DMS 273 treated with DMSO at 0.1 percent for 48 hours (cell line): ENCODE results near the gene AIP.

Experiments used
- DNase-seq: peaks from one replicate; lab custom pipeline; 2025; lab: John Stamatoyannopoulos, UW

The AIP gene

DNA sequence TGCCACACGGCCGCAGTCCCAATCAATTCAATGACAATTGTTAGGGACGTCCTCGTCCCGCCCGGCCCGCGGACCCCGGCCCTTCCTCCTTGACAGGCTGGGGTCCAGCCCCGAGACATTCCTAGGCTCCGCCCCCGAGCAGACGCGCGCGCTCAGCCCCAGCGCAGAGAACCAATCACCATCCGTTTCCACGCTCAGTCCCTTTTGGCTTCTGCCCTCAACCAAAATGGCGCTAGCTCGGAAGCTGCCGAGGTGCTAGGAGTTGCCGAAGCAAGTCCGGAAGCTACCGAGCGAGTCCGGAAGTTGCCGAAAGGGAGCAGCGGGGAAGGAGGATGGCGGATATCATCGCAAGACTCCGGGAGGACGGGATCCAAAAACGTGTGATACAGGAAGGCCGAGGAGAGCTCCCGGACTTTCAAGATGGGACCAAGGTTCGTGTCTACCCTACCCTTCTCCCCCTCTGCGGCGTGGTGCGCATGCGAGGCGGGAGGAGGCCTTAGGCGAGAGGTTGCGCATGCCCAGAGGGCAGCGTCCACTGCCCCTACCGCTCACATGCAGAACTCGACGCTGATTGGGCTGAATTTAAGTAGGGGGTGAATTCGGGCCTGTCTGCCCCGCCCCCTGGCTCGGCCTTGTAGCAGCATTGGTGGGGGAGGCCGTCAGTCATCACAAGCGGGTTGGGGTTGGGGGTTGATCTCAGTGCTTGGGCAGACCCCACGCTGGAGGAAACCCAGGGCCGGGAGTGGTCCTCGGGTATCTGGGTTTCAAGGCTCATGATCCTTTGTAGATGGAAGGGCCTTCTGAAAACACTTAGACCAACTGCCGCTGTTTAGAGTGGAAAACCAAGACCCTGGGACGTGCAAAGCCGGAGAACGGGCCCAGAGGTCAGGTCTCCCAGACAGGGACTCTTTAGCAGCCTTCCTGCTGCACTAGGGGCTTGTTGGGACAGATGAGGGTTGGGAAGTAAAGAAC lies at the start of gene AIP:
TSS of gene AIP (plus strand) at position 200 of the 972 bp plus-strand sequence. CDS start at position 333, 133 bp downstream.
- peak; percentile 85 for DNase-seq

GRCh38 chr11:67433536-67434394 lies 49.1 kb upstream of the AIP start:
- DNase-seq: no peak

DNA sequence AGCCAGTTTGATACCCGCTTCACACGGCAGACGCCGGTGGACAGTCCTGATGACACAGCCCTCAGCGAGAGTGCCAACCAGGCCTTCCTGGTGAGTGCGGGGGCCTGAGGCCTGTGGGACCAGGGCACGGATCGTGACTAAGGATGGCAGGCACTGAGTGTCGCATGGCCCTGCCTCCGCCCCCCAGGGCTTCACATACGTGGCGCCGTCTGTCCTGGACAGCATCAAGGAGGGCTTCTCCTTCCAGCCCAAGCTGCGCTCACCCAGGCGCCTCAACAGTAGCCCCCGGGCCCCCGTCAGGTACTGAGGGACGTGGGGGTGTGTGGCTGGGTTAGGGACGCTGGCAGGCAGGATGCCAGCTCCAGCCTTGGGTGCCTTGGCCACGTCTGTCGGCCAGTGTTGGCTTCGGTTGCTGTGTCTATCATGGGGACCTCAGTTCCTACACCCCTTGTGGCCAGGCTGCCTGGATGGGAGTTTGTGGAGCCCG lies 48.4 kb upstream of the AIP start:
- DNase-seq: no peak

- DNase-seq: no peak
These were observed 47.6 kb upstream of the AIP start for GRCh38 chr11:67435031-67435726.

- no peak for DNase-seq
These were observed 46.9 kb upstream of the AIP start for GRCh38 chr11:67435727-67436458.

DNA sequence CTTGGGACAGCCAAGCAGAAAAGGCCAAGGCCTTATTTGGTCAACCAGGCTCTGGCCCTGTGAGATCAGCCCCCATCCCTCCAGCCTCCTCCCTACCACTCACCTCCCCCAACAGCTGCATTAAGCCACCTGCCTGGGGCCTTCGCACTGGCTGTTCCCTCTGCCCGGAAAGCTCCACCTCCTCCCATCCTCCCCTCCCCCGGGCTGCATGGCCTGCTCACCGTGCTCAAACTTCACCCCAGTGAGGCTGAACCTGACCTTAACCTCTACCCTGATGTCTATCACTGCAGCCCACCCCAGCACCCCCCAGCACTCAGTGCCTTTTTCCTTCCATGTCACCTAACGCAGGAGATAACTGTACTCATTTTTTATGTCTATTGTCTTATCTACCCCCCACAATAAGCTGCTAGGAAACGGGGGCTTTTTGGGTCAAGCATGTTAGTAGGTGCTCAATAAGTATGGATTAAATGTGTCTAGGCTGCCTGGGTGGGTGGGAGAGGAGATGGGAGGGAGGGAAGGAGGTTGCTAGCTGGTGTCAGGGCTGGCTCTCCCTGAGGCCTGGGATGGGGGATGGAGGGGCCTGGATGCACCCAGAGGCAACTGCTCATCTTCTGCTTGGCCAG lies 46.3 kb upstream of the AIP start:
- no peak for DNase-seq

DNA sequence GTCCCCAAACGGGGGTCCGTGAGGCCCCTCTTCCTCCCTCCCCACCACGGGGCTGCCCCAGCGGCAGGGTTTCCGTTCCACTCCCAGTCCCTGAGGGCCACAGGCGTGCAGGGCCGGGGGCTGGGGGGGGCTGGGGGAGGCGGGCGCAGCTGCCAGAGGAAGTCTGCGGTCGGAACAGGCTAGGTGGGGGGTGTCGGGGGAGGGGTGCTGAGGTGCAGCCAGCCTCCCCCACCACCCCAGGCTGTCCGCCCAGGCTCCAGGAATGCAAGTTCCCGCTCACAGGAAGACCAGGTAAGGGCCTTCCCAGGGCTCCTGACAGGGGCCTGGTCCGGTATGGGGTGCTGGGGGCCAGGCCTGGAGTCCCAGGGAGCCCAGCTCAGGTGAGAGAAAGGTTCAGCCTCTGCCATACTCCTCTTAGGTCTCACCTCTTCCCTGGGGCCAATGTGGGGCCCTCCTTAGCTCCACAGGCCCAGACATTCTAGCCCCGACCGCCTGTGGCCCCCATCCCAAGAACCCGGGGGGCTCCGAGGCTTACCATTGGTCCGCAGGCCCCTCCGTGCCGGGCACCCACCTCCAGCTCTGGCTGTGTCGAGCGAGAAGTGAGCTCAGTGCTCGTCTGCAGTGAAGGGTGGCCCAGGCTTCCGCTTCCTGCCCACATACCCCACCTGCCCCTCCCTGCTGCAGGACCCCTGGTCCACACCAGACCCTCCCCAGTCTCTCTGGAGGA lies 45.6 kb upstream of the AIP start, which contains the start of gene PTPRCAP:
TSS of gene PTPRCAP (minus strand) at position 601 of the 727 bp plus-strand sequence. CDS start at position 538, 63 bp downstream.
- no peak for DNase-seq

- DNase-seq: no peak
These were observed 45.0 kb upstream of the AIP start for GRCh38 chr11:67437809-67438157.

DNA sequence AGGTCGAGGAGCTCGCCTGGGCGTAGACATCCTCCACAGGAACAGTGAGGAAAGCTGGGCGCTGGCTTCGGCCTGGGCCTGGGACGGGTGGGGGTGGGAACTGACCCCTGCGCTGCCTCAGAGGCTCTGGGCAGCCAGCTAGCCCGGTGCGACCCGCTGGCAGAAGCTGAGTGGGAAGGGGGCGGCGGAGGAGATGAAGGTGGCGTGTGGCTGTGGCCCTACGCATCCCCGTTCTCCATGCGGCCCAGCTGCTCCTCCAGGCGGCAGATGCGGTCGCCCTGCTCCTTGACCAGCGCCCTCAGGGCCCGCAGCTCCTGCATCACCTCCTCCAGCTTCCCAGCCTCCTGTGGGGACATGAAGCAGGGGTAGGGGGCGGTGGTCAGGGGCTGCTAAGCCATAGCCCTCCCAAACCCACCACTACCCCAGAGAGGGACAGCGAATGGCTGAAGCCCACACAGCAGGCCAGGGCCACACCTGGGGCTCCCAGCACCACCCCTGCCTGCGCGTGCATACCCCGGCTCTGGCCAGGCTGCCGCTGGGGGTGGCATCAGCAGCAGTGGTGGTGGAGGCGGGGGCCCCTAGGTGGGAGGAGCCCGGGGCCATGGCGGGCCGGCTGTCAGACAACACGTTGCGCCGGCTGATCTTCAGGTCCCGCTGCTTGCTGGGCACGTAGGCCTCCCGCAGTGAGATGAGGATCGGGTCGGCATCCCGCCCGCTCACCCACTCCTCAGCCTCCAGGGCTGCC lies 44.5 kb upstream of the AIP start:
- DNase-seq: no peak

- no peak for DNase-seq
These were observed 43.3 kb upstream of the AIP start for GRCh38 chr11:67439321-67440228.

- DNase-seq: no peak
These were observed 42.4 kb upstream of the AIP start for GRCh38 chr11:67440229-67441097.

GRCh38 chr11:67441098-67441563 lies 41.7 kb upstream of the AIP start:
- no peak for DNase-seq

GRCh38 chr11:67441731-67442351 lies 41.0 kb upstream of the AIP start:
- DNase-seq: no peak

- no peak for DNase-seq
These were observed 40.1 kb upstream of the AIP start for GRCh38 chr11:67442504-67443404.

GRCh38 chr11:67445515-67445914 lies 37.3 kb upstream of the AIP start:
- no peak for DNase-seq

DNA sequence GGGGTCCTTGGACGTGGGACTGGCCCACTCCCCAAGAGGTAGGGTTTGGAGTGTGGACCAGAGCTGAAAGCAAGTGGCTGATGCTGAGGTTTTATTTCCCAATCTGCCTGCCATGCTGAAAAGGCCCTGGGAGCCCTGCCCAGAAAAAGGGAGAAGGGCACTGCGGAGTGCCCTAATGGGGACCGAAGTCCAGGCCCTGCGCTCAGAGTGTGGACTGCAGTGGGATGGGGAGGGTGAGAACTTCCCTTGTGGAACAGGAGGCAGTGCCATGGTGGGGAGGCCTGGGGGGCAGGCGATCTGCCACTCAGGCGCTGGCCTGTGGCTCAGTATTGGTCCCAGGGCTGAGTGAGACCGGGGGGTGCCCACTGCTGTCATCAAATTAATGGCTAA lies 34.6 kb upstream of the AIP start:
- DNase-seq: no peak
